Iris pigment epithelial cell (primary cell): ENCODE data around the gene MED8.
"Not testable (repeated sequence)": the region's sequence is repeated elsewhere in the genome, so short reads cannot be mapped to it uniquely, and the experiment has no call there.

Experiments used
- DNase-seq: peaks from one replicate; pipeline ENCODE4 v3.0.0-alpha.2; 2011; ENCODE audit warnings: low read depth

Gene MED8

DNA sequence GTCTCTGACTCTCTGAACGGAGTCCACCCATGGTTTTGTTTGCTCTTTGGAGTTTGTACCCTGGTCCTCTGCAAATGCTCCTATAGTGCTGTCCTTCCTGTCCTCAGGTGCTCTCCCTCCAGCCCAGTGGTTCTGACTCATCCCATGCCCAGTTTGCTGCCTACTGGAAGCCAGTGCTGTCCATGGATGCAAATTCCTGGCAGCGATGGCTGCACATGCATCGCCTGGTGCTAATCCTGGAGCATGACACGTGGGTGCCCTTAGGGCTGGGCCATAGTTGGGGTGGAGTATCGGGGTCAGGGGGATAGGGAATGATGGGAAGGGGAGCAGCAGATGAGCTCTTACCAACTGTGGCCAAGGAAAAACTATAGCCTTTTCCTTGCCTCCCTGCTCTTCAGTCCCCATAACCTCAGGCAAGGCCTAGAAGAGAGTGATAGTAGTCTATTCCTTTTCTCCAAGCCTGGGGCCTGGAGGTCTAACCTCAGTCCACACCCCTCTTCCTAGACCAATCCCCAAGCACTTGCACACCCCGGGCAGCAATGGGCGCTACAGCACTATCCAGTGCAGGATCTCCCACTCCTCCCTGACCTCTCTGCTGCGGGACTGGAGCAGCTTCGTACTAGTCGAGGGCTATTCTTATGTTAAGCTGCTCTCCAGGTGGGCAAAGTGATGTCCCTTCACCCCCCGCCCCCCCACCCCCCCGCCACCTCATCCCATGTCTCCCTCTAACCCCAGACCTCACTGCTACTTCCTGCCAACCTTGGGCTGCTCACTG is 32.6 kb upstream of the MED8 start:
- no peak for DNase-seq

DNA sequence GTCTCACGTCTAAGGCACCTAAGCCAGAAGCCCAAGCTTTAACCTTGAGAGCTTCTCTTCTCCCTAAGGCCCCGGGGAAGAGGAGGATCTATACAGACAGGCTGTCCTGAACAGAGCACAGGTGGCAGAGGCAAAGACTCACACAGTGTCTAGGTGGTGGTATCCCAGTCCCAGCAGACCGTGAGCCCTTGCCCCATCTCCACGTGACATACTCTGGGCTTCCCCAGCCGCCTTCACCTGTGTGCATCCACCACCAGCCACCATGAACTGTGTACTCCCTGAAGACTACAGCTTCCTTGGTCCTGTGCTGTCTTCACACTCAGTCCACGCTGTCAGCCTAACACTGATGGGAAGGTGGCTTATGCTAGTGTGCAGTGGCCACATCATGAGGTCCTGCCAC is 31.8 kb upstream of the MED8 start:
- no peak for DNase-seq

DNA sequence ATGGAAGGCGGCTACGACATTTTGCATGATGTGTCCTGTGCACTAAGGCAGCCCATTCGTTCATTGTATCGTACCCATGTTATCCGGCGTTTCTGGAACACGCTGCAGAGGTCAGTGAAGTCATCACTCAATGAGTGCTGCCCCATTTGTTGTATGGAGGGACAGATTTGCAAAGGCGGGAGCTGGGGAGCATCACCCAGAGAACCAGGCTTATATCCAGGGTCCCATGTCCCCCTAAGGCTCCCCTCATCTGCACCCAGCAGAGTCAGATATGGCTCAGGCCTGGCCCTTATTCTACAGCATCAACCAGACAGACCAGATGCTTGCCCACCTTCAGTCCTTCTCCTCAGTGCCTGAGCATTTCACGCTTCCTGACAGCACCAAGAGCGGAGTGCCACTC is 31.3 kb upstream of the MED8 start:
- DNase-seq = no peak

DNA sequence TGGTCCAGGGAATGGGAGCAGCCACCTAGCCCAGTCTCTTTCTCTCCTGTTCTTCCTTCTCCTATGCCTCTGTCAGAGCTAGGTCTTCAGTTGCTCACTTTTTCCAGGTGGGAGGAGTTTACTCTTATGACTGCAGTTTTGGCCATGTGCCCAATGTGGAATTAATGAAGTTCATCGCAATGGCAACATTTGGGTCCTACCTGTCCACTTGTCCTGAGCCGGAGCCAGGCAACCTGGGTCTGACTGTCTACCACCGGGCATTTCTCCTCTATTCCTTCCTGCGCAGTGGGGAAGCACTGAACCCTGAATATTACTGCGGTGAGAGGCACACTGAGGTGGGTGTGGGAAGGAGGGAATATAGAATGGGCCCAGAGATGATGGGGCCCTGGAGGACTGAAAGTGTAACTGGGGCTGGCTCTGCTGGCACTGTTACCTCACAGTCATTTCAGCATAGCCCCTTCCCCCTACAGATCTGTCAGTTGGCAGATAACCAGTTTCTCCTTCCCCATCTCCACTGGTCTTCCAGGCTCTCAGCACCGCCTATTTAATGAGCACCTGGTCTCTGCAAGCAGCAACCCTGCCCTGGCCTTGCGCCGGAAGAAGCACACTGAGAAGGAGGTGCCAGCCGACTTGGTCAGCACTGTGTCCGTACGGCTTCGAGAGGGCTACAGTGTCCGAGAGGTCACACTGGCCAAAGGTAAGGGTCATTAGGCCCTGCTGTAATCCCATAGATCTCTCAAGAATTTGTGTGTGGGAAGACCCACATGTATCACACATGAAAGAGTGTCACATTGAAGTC is 30.2 kb upstream of the MED8 start:
- DNase-seq = no peak

DNA sequence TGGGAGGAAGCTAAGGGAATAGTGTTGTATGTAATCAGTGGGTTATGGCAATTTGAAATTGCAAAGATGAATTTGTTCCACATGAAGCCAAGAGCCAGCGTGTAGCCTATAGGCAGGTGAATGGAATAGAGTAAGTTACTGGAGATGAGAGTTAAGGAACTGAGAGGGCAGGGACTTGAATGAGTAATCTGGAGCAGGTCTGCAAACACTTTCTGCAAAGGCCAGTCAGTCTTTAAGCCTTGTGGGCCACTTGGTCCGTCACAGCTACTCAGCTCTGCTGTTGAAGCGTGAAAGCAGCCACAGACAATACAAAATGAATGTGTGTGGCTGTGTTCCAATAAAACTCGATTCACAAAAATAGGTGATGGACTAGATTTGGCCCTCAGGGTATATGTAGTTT is 29.3 kb upstream of the MED8 start:
- DNase-seq = no peak

DNA sequence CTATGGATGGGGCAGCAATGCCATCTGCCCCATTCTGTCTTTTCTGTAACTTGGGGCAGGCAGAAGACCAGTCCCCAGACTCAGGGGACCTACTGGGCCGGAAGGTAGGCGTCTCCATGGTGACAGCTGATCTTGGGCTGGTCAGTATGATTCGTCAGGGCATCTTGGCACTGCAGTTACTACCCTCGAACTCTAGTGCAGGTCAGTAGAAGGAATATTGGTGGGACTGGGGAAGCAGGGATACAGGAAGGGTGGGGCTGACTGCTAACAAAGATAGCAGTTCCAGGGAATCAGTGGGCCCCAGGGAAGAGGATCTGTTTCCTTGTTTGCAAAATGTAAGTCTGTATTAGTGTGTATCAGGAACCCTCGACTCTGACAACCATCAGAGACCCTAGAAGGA is 26.3 kb upstream of the MED8 start:
- DNase-seq = no peak

DNA sequence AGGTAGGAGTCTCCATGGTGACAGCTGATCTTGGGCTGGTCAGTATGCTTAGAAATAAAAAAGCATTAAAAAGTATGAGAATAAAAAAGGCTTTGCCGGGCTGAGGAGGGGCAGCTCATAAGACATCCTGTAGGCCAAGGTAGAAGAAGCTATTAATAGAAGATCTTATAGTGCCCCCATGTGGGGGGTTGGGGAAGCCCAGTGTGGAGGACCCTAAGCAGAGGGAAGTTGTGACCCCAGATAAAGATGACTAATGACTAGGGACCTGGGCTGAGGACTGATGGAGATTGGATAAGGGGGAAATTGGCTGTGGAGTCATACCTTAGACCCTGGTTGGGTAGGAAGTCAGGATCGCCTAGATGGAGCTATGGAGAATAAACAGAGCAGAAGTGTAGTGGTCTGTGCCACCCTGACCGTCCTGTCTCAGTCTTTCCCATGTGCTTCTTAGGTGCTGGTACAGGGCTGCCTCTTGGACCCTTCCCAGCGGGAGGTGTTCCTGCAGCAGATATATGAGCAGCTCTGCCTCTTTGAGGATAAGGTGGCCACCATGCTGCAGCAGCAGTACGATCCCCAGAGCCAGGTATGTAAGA is 25.1 kb upstream of the MED8 start:
- peak; percentile 52 for DNase-seq

DNA sequence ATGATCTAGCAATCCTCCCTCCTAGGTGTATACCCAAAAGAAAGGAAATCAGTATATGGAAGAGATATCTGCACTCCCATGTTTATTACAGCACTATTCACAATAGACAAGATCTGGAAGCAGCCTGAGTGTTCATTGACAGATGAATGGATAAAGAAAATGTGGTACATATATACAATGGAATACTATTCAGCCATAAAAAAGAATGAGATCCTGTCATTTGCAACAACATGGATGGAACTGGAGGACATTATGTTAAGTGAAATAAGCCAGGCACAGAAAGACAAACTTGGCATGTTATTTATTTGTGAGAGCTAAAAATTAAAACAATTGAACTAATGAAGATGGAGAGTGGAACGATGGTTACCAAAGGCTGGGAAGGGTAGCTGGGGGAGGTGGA is 23.8 kb upstream of the MED8 start:
- DNase-seq = not testable (repeated sequence)

DNA sequence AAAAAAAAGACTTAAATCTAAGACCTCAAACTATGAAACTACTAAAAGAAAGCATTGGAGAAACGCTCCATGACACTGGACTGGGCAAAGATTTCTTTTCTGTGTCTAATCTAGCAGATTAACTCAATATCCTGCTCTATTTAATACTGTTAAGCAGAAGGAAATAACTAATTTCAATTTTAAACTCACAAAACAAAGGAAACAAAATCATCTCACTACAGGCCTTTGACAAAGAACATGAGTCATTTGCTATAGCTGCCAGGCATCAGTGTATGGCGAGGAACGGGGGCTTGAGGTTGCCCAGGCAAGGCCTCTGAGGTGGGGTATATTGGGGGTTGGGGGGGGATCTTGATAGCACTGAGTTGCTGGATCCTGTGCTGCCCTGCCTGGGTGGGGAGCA is 21.0 kb upstream of the MED8 start:
- no peak for DNase-seq

DNA sequence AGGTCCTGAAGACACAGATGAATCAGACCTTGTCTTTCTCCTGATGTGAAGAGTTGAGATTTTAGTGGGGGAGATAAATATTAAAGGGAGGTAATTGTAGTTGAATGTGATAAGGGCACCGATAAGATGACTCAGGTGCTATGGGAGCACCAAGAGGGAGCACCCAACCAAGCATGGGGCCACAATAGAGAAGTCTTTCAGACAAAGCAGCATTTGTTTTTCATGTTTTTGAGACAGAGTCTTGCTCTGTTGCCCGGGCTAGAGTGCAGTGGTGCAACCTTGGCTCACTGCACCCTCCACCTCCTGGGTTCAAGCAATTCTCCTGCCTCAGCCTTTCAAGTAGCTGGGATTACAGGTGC is 16.3 kb upstream of the MED8 start:
- DNase-seq = no peak

DNA sequence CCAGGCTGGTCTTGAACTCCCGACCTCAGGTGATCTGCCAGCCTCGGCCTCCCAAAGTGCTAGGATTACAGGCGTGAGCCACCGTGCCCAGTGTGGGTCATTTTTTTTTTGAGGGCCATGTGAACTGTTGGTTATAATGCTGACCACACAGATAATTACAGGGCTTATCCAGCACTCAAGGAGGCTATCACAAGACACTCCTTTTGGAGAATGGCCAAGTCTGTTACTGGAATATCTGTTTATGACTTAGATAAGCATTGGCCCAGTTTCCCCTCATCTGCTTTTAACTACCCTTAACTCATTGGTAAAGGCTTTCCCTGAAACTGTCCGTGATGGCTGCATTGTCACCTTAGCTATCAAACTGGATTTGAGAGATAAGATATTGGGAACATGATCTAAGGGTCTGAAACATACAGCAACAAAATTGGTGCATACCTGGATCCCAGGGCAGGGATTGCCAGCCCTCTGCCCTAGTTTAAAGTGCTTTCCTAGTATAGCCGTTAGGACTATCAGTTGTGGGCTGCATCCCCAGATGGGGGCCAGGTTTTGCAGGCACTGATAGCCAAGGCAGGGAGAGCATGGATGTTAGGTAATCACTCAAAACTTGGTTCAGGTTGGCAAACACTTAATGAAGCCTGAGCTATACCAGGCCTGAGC is 15.7 kb upstream of the MED8 start:
- DNase-seq = peak; percentile 66

DNA sequence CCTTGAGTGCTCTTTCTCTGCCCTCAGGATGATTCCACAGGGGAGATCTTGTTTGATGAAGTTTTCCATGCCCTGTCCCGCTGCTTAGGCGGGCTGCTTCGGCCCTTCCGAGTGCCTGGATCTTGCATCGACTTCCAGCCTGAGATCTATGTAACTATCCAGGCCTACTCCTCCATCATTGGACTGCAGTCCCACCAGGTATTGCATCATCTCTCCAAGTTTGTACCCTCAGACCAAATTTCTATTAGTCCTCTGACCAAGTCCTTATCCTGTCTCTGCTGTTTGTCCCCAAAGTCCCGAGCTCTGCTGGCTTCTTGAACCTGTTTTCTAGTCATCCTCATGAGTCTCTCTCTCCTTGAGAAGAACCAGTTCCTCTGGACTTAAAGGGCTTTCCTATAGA is 14.8 kb upstream of the MED8 start:
- DNase-seq = no peak

DNA sequence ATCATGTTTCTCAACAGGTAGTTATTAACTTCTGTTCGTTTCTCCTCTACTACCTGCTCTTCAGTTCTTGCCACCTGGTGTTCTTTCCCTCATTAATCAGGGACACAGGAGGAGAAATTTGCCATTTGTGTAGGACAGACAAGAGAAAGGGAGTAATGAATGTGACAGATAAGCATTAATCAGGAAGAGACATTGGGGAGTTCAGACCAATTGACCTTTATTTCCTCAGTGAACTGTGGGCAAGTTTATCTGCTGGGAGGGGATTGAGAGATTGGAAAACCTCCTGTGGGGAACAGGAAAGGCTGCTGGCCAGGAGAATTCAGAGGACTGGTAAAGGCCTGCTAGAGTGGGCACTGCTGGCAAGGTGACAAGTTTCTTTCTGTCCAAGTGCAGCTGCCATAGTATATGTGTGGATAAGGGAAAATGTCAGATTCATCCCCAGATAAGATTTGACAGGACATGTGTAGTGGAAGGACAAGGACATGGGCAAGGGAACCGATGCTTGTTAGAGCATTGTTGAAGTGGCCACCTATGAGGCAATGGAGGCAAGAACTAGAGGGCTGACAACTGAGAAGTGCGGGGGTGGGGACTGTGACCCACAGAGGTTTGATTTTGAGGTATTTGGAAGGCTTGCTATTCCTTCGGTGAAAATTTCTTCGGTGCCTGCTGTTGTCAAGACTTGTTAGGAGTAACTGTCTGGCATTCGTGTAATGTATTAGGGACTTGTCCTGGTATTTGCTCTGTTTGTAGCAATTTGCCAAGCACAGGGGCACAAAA is 12.7 kb upstream of the MED8 start:
- DNase-seq = no peak

DNA sequence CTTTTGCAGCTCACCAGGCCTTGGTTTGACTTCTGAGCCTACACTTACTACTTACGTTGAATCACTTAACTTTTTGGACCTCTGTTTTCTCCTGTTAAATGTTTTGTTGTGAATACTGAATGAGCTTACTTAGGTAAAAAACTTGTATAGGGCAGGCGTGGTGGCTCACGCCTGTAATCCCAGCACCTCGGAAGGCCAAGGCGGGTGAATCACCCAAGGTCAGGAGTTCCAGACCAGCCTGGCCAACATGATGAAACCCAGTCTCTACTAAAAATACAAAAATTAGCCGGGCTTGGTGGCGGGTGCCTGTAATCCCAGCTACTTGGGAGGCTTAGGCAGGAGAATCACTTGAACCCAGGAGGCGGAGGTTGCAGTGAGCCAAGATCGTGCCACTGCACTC is 10.8 kb upstream of the MED8 start:
- DNase-seq = not testable (repeated sequence)

DNA sequence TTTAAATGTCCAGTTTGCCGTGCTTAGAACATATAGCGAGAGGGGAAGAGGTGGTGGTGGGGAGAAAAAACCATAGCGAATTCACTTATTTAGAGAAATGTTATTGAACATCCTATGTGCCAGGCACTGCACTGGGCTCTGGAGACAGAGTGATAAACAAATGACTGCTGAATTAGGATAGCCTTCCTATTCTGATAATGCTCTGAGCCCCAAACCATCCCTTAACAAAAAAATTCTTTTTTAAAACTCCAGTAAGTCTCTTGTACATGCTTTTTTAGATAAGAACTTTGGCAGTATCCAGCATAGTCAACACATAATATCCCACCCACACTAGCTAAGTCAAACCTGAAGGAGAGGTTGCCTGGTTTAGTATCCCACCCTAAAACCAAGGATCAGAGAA is 8.6 kb upstream of the MED8 start:
- no peak for DNase-seq

DNA sequence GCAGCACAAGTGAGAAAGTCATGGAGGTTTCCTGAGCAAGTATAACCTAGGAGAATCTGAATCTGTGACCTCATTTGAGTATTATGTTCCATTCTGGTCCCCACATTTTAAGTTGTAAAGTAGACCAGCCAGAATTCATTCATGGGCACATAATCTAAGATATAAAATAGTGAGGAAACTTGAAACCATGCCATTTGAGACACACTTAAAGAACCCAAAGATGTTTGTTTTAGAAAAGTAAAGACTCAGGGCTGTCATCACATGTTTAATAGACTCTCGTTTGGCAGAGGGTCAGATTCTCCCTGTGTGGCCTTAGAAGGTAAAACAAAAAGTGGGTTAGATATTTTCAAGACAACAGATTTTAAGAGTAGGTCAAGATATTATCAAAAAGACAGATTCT is 6.5 kb upstream of the MED8 start:
- no peak for DNase-seq

DNA sequence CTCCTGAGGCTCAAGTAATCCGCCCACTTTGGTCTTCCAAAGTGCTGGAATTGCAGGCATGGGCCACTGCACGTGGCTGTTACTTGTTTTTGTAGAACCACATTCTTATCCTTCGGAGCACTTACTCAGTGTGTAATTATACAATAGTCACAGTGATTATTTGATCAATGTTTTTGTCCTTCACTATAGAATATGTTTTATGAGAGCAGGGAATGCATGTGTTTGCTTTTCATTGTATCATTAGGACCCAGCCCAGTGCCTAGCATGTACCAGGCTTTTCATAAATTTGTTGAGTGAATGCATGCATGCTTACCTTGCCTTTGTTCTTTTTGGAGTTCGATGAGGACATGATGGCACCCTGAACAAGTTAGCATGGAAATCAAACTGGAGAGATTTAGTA is 5.9 kb upstream of the MED8 start:
- DNase-seq = no peak

DNA sequence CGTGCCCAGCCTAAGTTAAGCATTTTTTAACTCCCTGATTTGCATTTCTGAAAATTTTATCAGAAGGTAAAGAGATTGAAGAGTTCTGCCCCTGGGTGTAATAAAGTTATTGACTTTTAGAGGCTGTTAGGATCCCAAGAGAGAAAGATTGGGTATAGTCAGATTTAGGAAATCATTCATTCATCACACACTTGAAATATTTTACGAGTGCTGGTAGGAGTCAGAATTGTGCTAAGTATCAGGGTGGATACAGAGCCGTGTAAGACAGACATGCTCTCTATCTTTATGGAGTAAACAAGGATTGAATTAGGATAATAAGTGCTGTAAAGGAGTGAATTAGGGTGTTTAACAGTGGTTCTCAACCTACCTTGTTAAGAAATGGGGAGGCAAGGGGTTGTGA is 3.1 kb upstream of the MED8 start:
- no peak for DNase-seq

DNA sequence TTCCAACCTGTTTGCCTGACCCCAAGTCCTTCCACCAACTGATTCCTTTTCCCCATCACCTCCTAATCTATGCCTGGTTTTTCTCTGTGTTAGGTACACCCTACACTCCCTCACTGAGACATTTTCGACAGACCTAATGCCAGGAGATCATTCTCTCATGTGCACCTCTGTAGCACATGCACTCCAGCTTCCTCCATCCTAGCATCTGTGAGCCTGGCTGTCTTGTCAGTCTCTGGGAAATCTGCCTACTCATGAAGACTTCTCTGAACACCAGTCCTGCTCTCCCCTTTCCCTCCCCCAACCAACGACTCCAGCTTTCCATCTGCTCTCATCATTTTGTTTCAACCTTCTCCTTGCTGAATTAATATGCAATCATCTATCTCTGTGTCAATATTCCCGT is 987 bp downstream of the MED8 start:
- DNase-seq = no peak

DNA sequence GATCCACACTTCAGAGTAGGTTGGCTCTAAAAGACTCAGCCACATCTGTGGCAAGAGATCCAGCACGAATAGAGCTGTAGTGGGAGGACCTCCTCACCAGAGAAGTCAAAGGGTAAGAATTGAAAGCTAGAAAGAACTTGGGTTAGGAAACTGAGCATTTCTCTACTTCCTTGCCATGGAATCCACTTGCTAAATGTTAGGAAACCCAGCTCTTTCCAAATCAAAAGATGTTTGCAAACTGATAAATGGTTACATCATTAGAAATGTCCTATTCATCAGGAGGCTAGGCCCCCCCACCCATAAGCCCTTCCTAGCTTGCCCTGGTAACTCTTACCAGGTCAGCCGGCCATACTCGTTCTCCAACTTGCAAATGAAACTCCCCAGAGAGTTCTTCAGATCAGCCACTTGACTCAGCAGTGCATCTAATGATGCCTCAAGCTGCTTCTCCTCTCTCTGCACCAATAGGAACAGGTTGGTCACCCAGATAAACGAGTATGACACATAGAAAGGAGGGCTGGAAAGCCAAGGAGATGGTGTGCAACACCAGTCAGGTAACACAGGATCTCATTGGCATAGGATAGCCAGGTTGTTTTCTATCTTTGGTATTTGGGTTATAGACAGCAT is 1.5 kb downstream of the MED8 start:
- no peak for DNase-seq

DNA sequence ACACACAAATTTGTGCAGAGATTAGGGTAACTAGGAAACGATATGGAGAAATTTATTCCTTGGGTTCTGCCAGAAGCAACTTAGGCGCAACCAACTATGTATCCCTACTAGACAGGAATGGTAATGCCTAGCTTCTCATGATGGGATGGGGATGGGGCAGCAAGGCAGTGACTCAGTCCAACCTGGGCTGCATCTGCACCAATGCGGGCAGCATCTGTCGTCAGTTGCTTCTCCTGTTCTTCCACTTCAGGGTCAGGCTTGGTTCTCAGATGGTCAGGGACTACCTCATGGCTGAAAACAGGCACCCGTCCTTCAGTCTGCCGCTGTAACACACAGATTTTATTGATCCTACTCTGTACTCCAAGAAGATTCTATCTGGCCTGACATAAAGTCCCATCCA is 2.9 kb downstream of the MED8 start:
- no peak for DNase-seq

DNA sequence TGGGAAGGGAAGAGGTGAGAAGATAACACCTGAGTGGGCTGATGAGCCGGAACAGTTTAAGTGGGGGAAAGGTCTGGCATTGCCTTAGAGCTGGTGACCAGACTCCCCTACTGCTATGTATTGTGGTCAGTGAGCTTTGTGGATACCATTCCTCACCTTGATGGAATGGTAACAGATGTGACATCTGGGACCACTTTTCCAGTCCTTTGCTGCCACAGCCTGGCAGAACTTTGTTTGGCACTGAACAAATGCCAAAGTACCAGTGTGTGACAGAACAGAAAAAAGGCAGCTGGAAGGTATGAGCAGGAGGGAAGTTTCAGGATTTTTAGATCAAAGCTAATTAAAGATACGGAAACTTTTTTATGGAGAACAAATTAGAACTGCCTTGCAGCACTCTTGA is 6.2 kb downstream of the MED8 start:
- DNase-seq = no peak
